Lung (tissue), 12 donors: ENCODE data around the gene LARP4. TPM values are rescaled to one million over a fixed set of nuclear protein-coding genes. Genes with fewer than 3 reads are reported as not detected.

Experiments used
- ATAC-seq: fragments of 200-7000 bp; cut with Tn5 transposase; one replicate; pipeline ENCODE4 v1.9.1; 2020; ENCODE audit warnings: moderate number of reproducible peaks; ENCODE audit not compliant: insufficient read depth, low FRiP score
- DNase-seq, 3 donors: peaks; one replicate each; pipeline ENCODE4 v3.0.0-alpha.2; 2013 to 2017
- H3K27ac ChIP-seq, 2 donors: one replicate each; pipeline ENCODE4 v1.5.1; 2013; ENCODE audit warnings: mild to moderate bottlenecking in 2 of 2, moderate library complexity in 2 of 2, control low read depth in 1 of 2, inconsistent platforms in 1 of 2, low read depth in 1 of 2, low read length in 1 of 2
- H3K27me3 ChIP-seq, 3 donors: one replicate each; pipeline ENCODE4 v1.5.1; 2013; ENCODE audit warnings: low read length in 2 of 3; ENCODE audit not compliant: control insufficient read depth in 3 of 3, insufficient read depth in 3 of 3
- H3K36me3 ChIP-seq, 4 donors: one replicate each; pipeline ENCODE4 v1.5.1; 2013; ENCODE audit warnings: low read length in 4 of 4, mild to moderate bottlenecking in 1 of 4, moderate library complexity in 1 of 4; ENCODE audit not compliant: control insufficient read depth in 4 of 4, insufficient read depth in 4 of 4
- H3K4me1 ChIP-seq, 5 donors: one replicate each; pipeline ENCODE4 v1.5.1; 2013; ENCODE audit warnings: low read length in 5 of 5, mild to moderate bottlenecking in 2 of 5, moderate library complexity in 1 of 5; ENCODE audit not compliant: control insufficient read depth in 5 of 5, insufficient read depth in 5 of 5
- H3K4me3 ChIP-seq: one replicate; pipeline ENCODE4 v1.5.1; 2013; ENCODE audit warnings: mild to moderate bottlenecking, control low read depth, moderate library complexity
- H3K9ac ChIP-seq, 2 donors: one replicate each; pipeline ENCODE4 v1.5.1; 2013; ENCODE audit warnings: low read length in 2 of 2, control low read depth in 1 of 2; ENCODE audit not compliant: insufficient read depth in 1 of 2
- H3K9me3 ChIP-seq, 4 donors: one replicate each; pipeline ENCODE4 v1.5.1; 2013; ENCODE audit warnings: low read length in 3 of 4, mild to moderate bottlenecking in 1 of 4, moderate library complexity in 1 of 4; ENCODE audit not compliant: control insufficient read depth in 4 of 4, insufficient read depth in 3 of 4
- WGBS, 2 donors: extraction: QIAGEN DNeasy Blood & Tissue Kit; methylation state at CpG; one replicate each; pipeline ENCODE4 v1.1.7; 2013; 5-methylcytosine and 5-hydroxymethylcytosine counted together
- polyA plus RNA-seq, 2 donors: library from polyadenylated mRNA; stranded (reverse); fragments of 200-250 nt; gene quantifications; one replicate each; pipeline ENCODE4 v1.2.1, GENCODE V29; 2013
- total RNA-seq, 2 donors: library from RNA; depleted of rRNA in 1 of 2; stranded (reverse); fragments of >200 nt in 1 of 2; gene quantifications; one replicate each; pipeline ENCODE4 v1.2.1, GENCODE V29; 2014 to 2021
- TF ChIP-seq, protein P1 (sequence below): IDR thresholded peaks from 2 replicates; pipeline ENCODE4 v1.5.1; 2012; ENCODE audit warnings: mild to moderate bottlenecking; ENCODE audit errors: control extremely low read depth, extremely low read depth
- donor health status: control.
- donor health status: control.
- donor health status: Bipolar disorder and iron deficiency.
- donor health status: healthy.
- donor health status: DM: yes; HTN: yes; CAD: no.

The LARP4 gene
- total and polyA plus RNA-seq, 4 donors = 10.9 to 69.4 (median 32.3) TPM

DNA sequence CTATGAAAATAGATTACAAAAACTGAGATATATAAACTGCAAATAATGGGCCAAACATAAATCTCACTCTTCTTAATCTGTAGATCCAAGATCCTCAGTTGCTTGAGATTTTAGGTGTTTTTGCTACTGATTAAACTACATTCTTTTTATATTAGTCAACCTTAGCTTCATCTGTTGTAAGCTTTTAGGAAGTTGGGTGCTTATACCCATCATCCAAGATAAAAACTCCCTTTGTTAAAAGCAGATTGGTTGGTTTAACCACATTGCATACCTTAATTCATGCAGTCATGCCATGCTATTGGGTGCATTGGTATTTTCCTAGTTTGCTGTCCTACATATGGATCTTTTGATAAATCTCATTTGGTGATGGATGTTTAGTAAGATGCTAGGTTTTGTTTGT lies 57.9 kb downstream of the LARP4 start:
- Histone ChIP-seq H3K4me1 (no peaks in the 10 kb centered on the region), H3K9me3 (no peaks in the 10 kb centered on the region), H3K9ac (no peak overlapping the region), H3K36me3 (peaks cover 5 to 21% (median 8%) of the 10 kb centered on the region in 4 donors), H3K27ac (no peak overlapping the region), H3K4me3 (no peak overlapping the region), H3K27me3 (no peaks in the 10 kb centered on the region)
- ATAC-seq (no peak), DNase-seq (no peak)
- TF ChIP-seq, protein P1, sequence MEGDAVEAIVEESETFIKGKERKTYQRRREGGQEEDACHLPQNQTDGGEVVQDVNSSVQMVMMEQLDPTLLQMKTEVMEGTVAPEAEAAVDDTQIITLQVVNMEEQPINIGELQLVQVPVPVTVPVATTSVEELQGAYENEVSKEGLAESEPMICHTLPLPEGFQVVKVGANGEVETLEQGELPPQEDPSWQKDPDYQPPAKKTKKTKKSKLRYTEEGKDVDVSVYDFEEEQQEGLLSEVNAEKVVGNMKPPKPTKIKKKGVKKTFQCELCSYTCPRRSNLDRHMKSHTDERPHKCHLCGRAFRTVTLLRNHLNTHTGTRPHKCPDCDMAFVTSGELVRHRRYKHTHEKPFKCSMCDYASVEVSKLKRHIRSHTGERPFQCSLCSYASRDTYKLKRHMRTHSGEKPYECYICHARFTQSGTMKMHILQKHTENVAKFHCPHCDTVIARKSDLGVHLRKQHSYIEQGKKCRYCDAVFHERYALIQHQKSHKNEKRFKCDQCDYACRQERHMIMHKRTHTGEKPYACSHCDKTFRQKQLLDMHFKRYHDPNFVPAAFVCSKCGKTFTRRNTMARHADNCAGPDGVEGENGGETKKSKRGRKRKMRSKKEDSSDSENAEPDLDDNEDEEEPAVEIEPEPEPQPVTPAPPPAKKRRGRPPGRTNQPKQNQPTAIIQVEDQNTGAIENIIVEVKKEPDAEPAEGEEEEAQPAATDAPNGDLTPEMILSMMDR = no peak

GRCh38 chr12:50467439-50467838 lies 66.8 kb downstream of the LARP4 start:
- no peak overlapping the region for H3K4me3 ChIP-seq

GRCh38 chr12:50477241-50477832 lies 76.7 kb downstream of the LARP4 start:
- no peak overlapping the region for H3K27ac ChIP-seq
- H3K4me1 ChIP-seq = no peaks in the 10 kb centered on the region

More at GRCh38 chr12:50467439-50467838, 66.8 kb downstream of the LARP4 start:
- H3K4me1 ChIP-seq = no peaks in the 10 kb centered on the region
- ATAC-seq = no peak
- no peak overlapping the region for H3K27ac ChIP-seq
- TF ChIP-seq, protein P1 = no peak
- H3K36me3 ChIP-seq = peaks cover 15 to 31% (median 18%) of the 10 kb centered on the region in 4 donors
- 85 to 94% methylated on average over 3 of the region's 3 CpGs for WGBS, 2 donors
- no peaks in the 10 kb centered on the region for H3K27me3 ChIP-seq
- no peaks in the 10 kb centered on the region for H3K9me3 ChIP-seq
- no peak for DNase-seq
- no peak overlapping the region for H3K9ac ChIP-seq

More at GRCh38 chr12:50477241-50477832, 76.7 kb downstream of the LARP4 start:
- ATAC-seq = no peak
- no peak overlapping the region for H3K4me3 ChIP-seq
- no peak overlapping the region for H3K9ac ChIP-seq
- H3K9me3 ChIP-seq = no peaks in the 10 kb centered on the region
- H3K36me3 ChIP-seq = peaks cover 12 to 27% (median 19%) of the 10 kb centered on the region in 4 donors
- no peak for DNase-seq
- TF ChIP-seq, protein P1 = no peak
- no peaks in the 10 kb centered on the region for H3K27me3 ChIP-seq
- WGBS, 2 donors = 89 to 93% methylated on average over 1 of the region's 1 CpG
